T-helper 2 cell treated with Interferon-gamma antibody and Interleukin-4, amounts not matched to agents 100 ng/mL and 5 ng/mL, for 36 hours (primary cell): ENCODE measurements around the gene F8. TPM values are rescaled to one million over a fixed set of nuclear protein-coding genes. Genes with fewer than 3 reads are reported as not detected.

ENCODE experiments used
- intact Hi-C: fragments of 100-400 bp; cut with micrococcal nuclease; formaldehyde crosslinking; loops from one replicate; pipeline ENCODE4 v1.15.1; 2023
- total RNA-seq: library from RNA; stranded (reverse); gene quantifications from 2 replicates; pipeline ENCODE4 v1.2.3, GENCODE V29; 2022

Gene F8
- total RNA-seq, 1 donor from 2014 or later = 5.1 TPM

DNA sequence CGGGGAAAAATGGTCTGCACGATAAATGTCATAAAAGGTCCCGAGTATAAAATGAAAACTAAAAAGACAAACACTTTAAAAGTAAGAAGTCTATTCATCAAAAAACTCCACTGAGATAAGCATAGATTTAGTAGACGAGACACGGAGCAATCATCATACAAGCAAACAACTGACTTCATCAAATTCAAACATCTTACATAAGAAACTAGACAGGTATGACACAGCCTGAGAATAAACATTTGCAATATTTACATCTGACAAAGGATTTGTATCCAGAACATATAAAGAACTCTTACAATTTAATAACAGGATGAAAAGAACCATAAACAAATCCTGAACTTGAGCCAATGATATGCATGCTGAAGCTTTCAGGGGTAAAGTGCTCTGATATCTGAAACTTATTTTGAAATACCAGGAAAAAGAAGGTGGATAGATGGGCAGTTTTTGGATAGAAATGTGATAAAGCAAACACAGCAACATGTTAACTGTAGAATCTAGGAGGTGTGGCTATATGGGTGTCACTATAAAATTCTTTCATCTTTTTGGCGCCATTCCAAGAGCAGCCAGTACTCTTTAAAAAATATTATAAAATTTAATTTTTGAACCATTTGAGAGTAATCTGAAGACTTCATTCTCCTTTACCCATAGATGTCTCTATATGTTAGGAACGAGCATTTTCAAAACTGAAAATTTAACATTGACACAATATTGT is 229.3 kb downstream of the F8 start:
- intact Hi-C loops = no loop called here

DNA sequence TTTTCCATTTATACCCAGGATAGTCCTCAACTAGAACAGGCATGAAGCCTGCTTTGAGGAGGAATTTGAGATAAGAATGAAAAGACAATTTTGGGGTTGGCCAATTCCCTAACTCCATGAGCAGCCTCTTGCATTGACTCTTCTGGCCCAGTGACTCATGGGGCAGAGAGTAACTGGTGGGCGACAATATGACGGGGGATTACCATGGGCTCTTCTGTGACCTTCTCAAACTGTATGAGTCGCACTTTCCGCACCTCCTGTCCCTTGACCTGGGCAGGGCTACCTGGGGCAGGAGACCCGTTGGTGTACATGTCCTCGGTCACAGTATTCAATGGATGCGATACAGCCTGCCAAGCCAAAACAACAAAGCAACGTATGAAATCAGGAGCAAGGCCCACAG is 230.6 kb downstream of the F8 start:
- intact Hi-C loops = no loop called here

GRCh38 chrX:154791467-154791866 is 231.1 kb downstream of the F8 start:
- intact Hi-C loops = no loop called here

Other genes with a start within 250 kb of the F8 start
- 54.4 and 55.4 TPM in 2 replicates for gene MPP1, start 217.2 kb downstream of the F8 start, total RNA-seq
- not detected in 2 replicates for gene SMIM9, start 188.1 kb downstream of the F8 start, total RNA-seq
- gene F8A1, start 136.4 kb downstream of the F8 start, total RNA-seq = 20.3 and 24.4 TPM in 2 replicates
- 51.2 and 54.4 TPM in 2 replicates for gene FUNDC2, start 4.1 kb upstream of the F8 start, total RNA-seq
- gene CMC4, start 48.4 kb upstream of the F8 start, total RNA-seq = 4.8 and 6.3 TPM in 2 replicates
- gene MTCP1, start 48.4 kb upstream of the F8 start, total RNA-seq = 12.1 and 15.0 TPM in 2 replicates
- 30.3 and 32.8 TPM in 2 replicates for gene BRCC3, start 48.8 kb upstream of the F8 start, total RNA-seq
- gene VBP1, start 193.7 kb upstream of the F8 start, total RNA-seq = 63.8 and 69.1 TPM in 2 replicates
- gene RAB39B, start 241.8 kb upstream of the F8 start, total RNA-seq = 8.4 and 8.7 TPM in 2 replicates